ENCODE measurements around the gene LST1.

DNA sequence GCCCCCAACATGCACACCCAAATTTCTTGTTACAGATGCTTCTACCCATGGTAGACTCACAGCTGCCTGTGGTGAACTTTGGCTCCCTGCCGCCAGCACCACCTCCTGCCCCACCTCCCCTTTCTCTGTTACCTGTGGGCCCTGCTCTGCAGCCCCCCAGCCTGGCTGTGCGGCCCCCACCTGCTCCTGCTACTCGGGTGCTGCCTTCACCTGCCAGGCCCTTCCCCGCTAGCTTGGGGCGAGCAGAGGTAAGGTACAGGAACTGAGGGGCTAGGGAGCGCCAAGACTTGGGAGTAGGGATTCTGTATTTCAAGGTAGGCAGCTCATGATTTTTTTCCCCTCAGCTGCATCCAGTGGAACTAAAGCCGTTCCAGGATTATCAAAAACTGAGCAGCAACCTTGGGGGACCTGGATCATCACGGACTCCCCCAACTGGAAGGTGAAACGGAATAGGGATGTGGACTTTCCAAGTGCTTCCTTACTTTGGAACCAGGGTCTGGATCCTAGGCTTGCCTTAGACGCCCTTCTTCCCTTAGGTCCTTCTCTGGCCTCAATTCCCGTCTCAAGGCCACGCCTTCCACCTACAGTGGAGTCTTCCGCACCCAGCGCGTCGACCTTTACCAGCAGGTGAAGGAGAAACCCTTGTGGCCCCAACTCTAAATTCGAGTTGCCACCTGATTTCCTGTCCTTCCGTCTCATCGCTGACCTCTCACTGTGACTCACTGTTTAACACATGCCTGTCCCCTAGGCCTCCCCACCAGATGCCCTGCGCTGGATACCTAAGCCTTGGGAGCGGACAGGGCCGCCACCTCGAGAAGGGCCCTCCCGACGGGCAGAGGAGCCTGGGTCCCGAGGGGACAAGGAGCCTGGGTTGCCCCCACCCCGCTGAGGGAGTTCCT, 50.9 kb downstream of the LST1 start:
- TF ChIP-seq ZNF423 (CRISPR knock-in tag; IDR thresholded peaks at IDR 0.05): no peak
- no peak for TF ChIP-seq ETV6 (CRISPR knock-in tag; IDR thresholded peaks at IDR 0.05)
- TF ChIP-seq ZBTB21 (CRISPR knock-in tag; IDR thresholded peaks at IDR 0.05; ENCODE audit: borderline replicate concordance): no peak
- no peak for TF ChIP-seq ATF1 (CRISPR knock-in tag; IDR thresholded peaks at IDR 0.05)
- TF ChIP-seq, protein P1, sequence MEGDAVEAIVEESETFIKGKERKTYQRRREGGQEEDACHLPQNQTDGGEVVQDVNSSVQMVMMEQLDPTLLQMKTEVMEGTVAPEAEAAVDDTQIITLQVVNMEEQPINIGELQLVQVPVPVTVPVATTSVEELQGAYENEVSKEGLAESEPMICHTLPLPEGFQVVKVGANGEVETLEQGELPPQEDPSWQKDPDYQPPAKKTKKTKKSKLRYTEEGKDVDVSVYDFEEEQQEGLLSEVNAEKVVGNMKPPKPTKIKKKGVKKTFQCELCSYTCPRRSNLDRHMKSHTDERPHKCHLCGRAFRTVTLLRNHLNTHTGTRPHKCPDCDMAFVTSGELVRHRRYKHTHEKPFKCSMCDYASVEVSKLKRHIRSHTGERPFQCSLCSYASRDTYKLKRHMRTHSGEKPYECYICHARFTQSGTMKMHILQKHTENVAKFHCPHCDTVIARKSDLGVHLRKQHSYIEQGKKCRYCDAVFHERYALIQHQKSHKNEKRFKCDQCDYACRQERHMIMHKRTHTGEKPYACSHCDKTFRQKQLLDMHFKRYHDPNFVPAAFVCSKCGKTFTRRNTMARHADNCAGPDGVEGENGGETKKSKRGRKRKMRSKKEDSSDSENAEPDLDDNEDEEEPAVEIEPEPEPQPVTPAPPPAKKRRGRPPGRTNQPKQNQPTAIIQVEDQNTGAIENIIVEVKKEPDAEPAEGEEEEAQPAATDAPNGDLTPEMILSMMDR (IDR thresholded peaks at IDR 0.05): no peak
- no peak for TF ChIP-seq SMAD3 (CRISPR knock-in tag; IDR thresholded peaks at IDR 0.05; ENCODE audit: borderline replicate concordance)
- TF ChIP-seq, protein P2, sequence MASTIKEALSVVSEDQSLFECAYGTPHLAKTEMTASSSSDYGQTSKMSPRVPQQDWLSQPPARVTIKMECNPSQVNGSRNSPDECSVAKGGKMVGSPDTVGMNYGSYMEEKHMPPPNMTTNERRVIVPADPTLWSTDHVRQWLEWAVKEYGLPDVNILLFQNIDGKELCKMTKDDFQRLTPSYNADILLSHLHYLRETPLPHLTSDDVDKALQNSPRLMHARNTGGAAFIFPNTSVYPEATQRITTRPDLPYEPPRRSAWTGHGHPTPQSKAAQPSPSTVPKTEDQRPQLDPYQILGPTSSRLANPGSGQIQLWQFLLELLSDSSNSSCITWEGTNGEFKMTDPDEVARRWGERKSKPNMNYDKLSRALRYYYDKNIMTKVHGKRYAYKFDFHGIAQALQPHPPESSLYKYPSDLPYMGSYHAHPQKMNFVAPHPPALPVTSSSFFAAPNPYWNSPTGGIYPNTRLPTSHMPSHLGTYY (CRISPR knock-in tag; IDR thresholded peaks at IDR 0.05): no peak
- TF ChIP-seq NFYB (CRISPR knock-in tag; conservative IDR thresholded peaks at IDR 0.05; ENCODE audit: low read depth): no peak
- no peak for TF ChIP-seq MXD4 (CRISPR knock-in tag; IDR thresholded peaks at IDR 0.05; ENCODE audit: borderline replicate concordance)
- TF ChIP-seq NR2C2 (CRISPR knock-in tag; IDR thresholded peaks at IDR 0.05): no peak

Data from WTC11 (cell line).